ENCODE data around the gene ASB18.

The ASB18 gene

GRCh38 chr2:236157366-236157765 is 106.8 kb downstream of the ASB18 start:
- intact Hi-C loops (cut with DNase I; ENCODE audit: low total_unique reads) = no loop called here
- no peak for TF ChIP-seq CTCF (IDR thresholded peaks at IDR 0.05)
- no peak overlapping the region for H3K4me3 ChIP-seq

GRCh38 chr2:236156860-236157194 is 107.4 kb downstream of the ASB18 start:
- DNase-seq = no peak
- intact Hi-C loops (cut with DNase I; ENCODE audit: low total_unique reads) = no loop called here
- Histone ChIP-seq H3K4me1 (peaks cover 0 to 6% (median 0%) of the 10 kb centered on the region in 4 donors), H3K27me3 (peaks cover 0 to 45% of the 10 kb centered on the region in 2 donors), H3K4me3 (no peak overlapping the region), H3K27ac (no peak overlapping the region), H3K36me3 (no peaks in the 10 kb centered on the region), H3K9me3 (peaks cover 0 to 13% (median 12%) of the 10 kb centered on the region in 3 donors)
- no peak for TF ChIP-seq CTCF (IDR thresholded peaks at IDR 0.05)

More at GRCh38 chr2:236157366-236157765, 106.8 kb downstream of the ASB18 start:
- Histone ChIP-seq H3K4me1 (peaks cover 0 to 6% (median 0%) of the 10 kb centered on the region in 4 donors), H3K27ac (no peak overlapping the region), H3K27me3 (peaks cover 0 to 51% of the 10 kb centered on the region in 2 donors), H3K9me3 (peaks cover 0 to 9% (median 9%) of the 10 kb centered on the region in 3 donors), H3K36me3 (no peaks in the 10 kb centered on the region)
- DNase-seq = no peak

GRCh38 chr2:236156095-236156859 is 107.9 kb downstream of the ASB18 start:
- no peak for DNase-seq
- H3K27me3 ChIP-seq = peaks cover 0 to 40% of the 10 kb centered on the region in 2 donors
- peaks cover 0 to 16% (median 13%) of the 10 kb centered on the region in 3 donors for H3K9me3 ChIP-seq
- peaks cover 0 to 6% (median 0%) of the 10 kb centered on the region in 4 donors for H3K4me1 ChIP-seq
- H3K36me3 ChIP-seq = no peaks in the 10 kb centered on the region
- TF ChIP-seq CTCF (IDR thresholded peaks at IDR 0.05) = no peak
- H3K27ac ChIP-seq = no peak overlapping the region
- no peak overlapping the region for H3K4me3 ChIP-seq
- intact Hi-C loops (cut with DNase I; ENCODE audit: low total_unique reads) = no loop called here

GRCh38 chr2:236155406-236155805 is 108.8 kb downstream of the ASB18 start:
- DNase-seq = no peak
- H3K36me3 ChIP-seq = no peaks in the 10 kb centered on the region
- peaks cover 0 to 20% (median 13%) of the 10 kb centered on the region in 3 donors for H3K9me3 ChIP-seq
- intact Hi-C loops (cut with DNase I; ENCODE audit: low total_unique reads) = no loop called here
- peaks cover 0 to 31% of the 10 kb centered on the region in 2 donors for H3K27me3 ChIP-seq
- no peak for TF ChIP-seq CTCF (IDR thresholded peaks at IDR 0.05)
- peaks cover 0 to 6% (median 0%) of the 10 kb centered on the region in 4 donors for H3K4me1 ChIP-seq
- no peak overlapping the region for H3K4me3 ChIP-seq
- no peak overlapping the region for H3K27ac ChIP-seq

- no peak for DNase-seq
- Histone ChIP-seq H3K27me3 (peaks cover 0 to 31% of the 10 kb centered on the region in 2 donors), H3K4me3 (no peak overlapping the region)
Observed at GRCh38 chr2:236146436-236146835, 117.8 kb downstream of the ASB18 start.

More at GRCh38 chr2:236146436-236146835, 117.8 kb downstream of the ASB18 start:
- Histone ChIP-seq H3K36me3 (no peaks in the 10 kb centered on the region), H3K4me1 (no peaks in the 10 kb centered on the region), H3K9me3 (peaks cover 0 to 7% (median 0%) of the 10 kb centered on the region in 3 donors), H3K27ac (no peak overlapping the region)
- intact Hi-C loops (cut with DNase I; ENCODE audit: low total_unique reads) = no loop called here
- no peak for TF ChIP-seq CTCF (IDR thresholded peaks at IDR 0.05)

Data from tibial artery (tissue), 4 donors.